ENCODE results near the gene POLR1A.

Gene POLR1A

DNA sequence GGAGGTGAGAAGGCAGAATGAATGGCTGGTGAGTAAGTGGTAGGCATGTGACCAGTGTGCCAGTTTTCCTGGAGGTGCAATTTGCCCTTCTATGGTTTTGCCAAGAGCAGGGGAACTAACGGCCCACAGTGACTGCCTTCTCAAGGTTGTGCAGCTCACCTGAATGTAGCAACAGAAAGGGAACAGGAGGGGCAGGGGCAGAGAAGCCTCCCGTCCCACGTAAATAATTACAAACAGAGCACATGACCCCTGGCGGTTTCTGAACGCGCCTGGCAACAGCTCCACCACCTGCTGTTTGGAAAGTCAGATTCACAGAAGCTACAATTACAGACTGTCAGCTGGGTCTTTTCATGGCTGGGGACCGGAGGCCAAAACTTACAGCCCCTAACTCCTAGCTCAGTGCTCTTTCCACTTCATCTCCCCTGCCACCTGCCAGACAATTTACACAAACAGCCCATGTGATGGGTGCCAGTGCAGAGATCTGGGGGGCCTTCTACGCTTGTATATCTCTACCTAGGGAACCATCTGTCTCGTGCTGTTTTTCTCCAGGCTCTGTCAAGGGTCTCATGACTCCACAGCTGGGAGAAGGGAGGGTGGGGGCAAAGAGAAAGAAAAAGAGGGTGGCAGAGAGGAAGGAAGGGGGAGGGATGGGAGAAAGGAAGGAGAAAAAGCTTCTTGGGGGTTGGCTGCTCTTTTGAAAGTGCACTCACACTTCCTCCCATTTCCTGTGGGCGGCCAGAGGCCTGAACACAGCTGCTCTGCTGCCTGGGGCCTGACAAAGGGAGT, 69.6 kb downstream of the POLR1A start (continued):
- TF ChIP-seq, protein P1, sequence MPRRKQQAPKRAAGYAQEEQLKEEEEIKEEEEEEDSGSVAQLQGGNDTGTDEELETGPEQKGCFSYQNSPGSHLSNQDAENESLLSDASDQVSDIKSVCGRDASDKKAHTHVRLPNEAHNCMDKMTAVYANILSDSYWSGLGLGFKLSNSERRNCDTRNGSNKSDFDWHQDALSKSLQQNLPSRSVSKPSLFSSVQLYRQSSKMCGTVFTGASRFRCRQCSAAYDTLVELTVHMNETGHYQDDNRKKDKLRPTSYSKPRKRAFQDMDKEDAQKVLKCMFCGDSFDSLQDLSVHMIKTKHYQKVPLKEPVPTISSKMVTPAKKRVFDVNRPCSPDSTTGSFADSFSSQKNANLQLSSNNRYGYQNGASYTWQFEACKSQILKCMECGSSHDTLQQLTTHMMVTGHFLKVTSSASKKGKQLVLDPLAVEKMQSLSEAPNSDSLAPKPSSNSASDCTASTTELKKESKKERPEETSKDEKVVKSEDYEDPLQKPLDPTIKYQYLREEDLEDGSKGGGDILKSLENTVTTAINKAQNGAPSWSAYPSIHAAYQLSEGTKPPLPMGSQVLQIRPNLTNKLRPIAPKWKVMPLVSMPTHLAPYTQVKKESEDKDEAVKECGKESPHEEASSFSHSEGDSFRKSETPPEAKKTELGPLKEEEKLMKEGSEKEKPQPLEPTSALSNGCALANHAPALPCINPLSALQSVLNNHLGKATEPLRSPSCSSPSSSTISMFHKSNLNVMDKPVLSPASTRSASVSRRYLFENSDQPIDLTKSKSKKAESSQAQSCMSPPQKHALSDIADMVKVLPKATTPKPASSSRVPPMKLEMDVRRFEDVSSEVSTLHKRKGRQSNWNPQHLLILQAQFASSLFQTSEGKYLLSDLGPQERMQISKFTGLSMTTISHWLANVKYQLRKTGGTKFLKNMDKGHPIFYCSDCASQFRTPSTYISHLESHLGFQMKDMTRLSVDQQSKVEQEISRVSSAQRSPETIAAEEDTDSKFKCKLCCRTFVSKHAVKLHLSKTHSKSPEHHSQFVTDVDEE (CRISPR knock-in tag; IDR thresholded peaks at IDR 0.05), result no peak

DNA sequence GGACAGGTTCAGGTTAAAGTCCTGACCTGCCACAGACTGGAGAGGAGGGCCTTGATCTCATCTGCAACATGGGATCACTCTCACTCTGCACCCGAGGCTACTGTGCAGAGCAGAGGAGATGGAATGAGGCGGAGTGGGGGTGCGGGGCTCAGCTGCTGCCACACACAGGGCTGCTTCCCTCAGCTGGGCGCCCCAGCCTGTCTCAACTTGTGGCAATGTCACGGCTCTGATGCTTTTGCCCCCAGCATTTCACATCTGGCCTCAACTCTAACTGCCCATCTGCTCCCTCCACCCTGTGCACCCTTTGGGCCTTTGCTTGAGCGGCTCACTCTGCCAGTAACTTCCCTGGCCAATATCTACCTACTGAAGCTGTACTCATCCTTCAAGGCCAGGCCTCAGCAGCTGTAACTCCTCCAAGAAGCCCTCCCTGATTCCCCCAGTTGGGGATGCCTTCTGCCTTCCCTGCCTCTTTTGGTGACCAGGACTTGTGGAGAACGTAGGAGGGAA, 70.3 kb downstream of the POLR1A start:
- TF ChIP-seq GLIS3 (CRISPR knock-in tag; IDR thresholded peaks at IDR 0.05), result no peak
- no peak for TF ChIP-seq ZNF565 (CRISPR knock-in tag; conservative IDR thresholded peaks at IDR 0.05; ENCODE audit: low read depth)
- no peak for TF ChIP-seq BACH2 (CRISPR knock-in tag; IDR thresholded peaks at IDR 0.05; ENCODE audit: borderline replicate concordance)
- TF ChIP-seq, protein P2, sequence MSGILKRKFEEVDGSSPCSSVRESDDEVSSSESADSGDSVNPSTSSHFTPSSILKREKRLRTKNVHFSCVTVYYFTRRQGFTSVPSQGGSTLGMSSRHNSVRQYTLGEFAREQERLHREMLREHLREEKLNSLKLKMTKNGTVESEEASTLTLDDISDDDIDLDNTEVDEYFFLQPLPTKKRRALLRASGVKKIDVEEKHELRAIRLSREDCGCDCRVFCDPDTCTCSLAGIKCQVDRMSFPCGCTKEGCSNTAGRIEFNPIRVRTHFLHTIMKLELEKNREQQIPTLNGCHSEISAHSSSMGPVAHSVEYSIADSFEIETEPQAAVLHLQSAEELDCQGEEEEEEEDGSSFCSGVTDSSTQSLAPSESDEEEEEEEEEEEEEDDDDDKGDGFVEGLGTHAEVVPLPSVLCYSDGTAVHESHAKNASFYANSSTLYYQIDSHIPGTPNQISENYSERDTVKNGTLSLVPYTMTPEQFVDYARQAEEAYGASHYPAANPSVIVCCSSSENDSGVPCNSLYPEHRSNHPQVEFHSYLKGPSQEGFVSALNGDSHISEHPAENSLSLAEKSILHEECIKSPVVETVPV (CRISPR knock-in tag; IDR thresholded peaks at IDR 0.05), result no peak
- no peak for TF ChIP-seq ESRRG (CRISPR knock-in tag; IDR thresholded peaks at IDR 0.05)
- TF ChIP-seq ZNF70 (CRISPR knock-in tag; IDR thresholded peaks at IDR 0.05), result no peak
- no peak for TF ChIP-seq PPARA (CRISPR knock-in tag; IDR thresholded peaks at IDR 0.05; ENCODE audit: borderline replicate concordance)
- TF ChIP-seq OSR1 (CRISPR knock-in tag; IDR thresholded peaks at IDR 0.05), result no peak
- no peak for TF ChIP-seq ZFP3 (CRISPR knock-in tag; IDR thresholded peaks at IDR 0.05)
- no peak for TF ChIP-seq CSDC2 (CRISPR knock-in tag; IDR thresholded peaks at IDR 0.05)
- TF ChIP-seq, protein P3, sequence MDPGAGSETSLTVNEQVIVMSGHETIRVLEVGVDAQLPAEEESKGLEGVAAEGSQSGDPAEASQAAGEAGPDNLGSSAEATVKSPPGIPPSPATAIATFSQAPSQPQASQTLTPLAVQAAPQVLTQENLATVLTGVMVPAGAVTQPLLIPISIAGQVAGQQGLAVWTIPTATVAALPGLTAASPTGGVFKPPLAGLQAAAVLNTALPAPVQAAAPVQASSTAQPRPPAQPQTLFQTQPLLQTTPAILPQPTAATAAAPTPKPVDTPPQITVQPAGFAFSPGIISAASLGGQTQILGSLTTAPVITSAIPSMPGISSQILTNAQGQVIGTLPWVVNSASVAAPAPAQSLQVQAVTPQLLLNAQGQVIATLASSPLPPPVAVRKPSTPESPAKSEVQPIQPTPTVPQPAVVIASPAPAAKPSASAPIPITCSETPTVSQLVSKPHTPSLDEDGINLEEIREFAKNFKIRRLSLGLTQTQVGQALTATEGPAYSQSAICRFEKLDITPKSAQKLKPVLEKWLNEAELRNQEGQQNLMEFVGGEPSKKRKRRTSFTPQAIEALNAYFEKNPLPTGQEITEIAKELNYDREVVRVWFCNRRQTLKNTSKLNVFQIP (CRISPR knock-in tag; IDR thresholded peaks at IDR 0.05; ENCODE audit: borderline replicate concordance, low read depth), result no peak
- no peak for TF ChIP-seq ARNTL (CRISPR knock-in tag; IDR thresholded peaks at IDR 0.05; ENCODE audit: borderline replicate concordance, low read depth)
- TF ChIP-seq TOX (CRISPR knock-in tag; IDR thresholded peaks at IDR 0.05; ENCODE audit: borderline replicate concordance), result no peak
- ATAC-seq, result no peak

DNA sequence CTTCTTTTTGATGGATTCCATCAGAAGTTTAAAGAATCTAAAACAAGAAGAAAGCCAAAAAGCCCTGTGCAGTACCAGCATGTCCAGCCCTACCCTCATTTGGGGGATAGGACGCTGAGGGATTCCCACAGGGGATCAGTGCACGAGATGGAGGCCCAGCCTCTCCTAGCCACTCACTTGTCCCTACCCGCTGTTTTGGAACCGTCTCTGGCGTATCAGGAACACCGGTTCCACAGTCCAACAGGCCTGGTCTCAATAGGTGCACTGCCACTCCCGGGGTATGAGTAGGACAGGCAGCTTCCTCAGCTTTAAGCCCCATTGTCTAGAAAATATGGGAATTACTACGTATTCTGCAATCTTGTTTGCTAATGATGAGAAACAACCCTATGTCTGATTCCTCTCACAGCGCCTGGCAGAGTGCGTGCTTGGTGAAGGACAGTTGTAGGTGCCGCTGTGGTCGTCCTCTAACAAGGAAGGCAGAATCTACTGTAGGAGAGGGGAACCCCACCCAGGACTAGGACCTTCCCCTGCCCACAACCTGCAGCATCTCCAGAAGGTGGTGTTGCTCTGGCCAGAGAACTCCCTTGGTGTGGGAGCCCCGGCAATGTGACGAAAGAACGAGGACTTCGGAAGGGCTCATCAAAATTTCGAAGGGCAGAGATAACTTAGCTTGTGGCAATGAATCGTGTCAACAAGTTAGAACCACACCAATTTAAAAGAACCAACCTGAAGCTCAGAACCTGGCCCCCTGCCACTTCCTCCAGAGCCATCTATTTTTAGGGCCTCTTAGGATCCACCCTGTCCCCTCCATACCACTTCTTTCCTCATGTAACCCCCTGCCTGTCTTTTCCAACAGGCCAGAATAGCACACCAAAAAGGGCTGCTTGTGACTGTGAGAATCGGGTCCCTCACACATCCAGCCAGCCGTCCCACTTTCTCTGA, 71.7 kb downstream of the POLR1A start:
- TF ChIP-seq ZNF8 (CRISPR knock-in tag; IDR thresholded peaks at IDR 0.05) (no peak), ZNF565 (CRISPR knock-in tag; conservative IDR thresholded peaks at IDR 0.05; ENCODE audit: low read depth) (no peak), ESRRG (CRISPR knock-in tag; IDR thresholded peaks at IDR 0.05) (no peak), RARB (CRISPR knock-in tag; IDR thresholded peaks at IDR 0.05) (no peak)
- TF ChIP-seq, protein P1 (CRISPR knock-in tag; IDR thresholded peaks at IDR 0.05), result no peak
- no peak for ATAC-seq

All from SK-N-SH treated with all-trans-retinoic acid at 6 μM for 48 hours (cell line).